Motor neuron (in vitro differentiated cells): ENCODE results near the gene CYB5D1. TPM values are rescaled to one million over a fixed set of nuclear protein-coding genes. Genes with fewer than 3 reads are reported as not detected.

Experiments
- ATAC-seq, 8 experiments: fragments of 200-7000 bp; cut with Tn5 transposase; replicated peaks in 6 of 8; 2 replicates each; pipeline ENCODE4 v1.8.0; 2021; ENCODE audit warnings: mild to moderate bottlenecking in 8 of 8, moderate library complexity in 8 of 8
- H3K27ac ChIP-seq, 2 donors: fragments of 250-450 bp; sonication (Bioruptor Pico); 2 replicates each; pipeline ENCODE4 v1.9.0; 2021; ENCODE audit warnings: antibody characterized with exemption in 2 of 2, mild to moderate bottlenecking in 2 of 2, moderate library complexity in 1 of 2
- H3K4me1 ChIP-seq, 2 donors: fragments of 250-450 bp; sonication (Bioruptor Pico); replicated peaks in 1 of 2; 2 replicates each; pipeline ENCODE4 v1.6.1; 2021; ENCODE audit warnings: antibody characterized with exemption in 2 of 2, mild to moderate bottlenecking in 2 of 2, moderate library complexity in 1 of 2
- H3K4me3 ChIP-seq, 5 donors: fragments of 250-450 bp; sonication (Bioruptor Pico); 2 replicates each; pipeline ENCODE4 v1.9.0; 2021; ENCODE audit warnings: antibody characterized with exemption in 5 of 5, mild to moderate bottlenecking in 5 of 5, moderate library complexity in 4 of 5
- WGBS, 10 experiments: fragments of 450-650 bp; shearing (Covaris generic); methylation state at CpG; one replicate each; pipeline ENCODE4 v1.0.0; 2022; 5-methylcytosine and 5-hydroxymethylcytosine counted together
- in situ Hi-C, 9 experiments: fragments of 400-800 bp; cut with MboI; loops; one replicate each; pipeline ENCODE4 v1.15.0; 2021; ENCODE audit warnings: low sequenced_read_pairs in 9 of 9, low pct_unique_long_range_greater_than_20kb in 2 of 9; ENCODE audit not compliant: unreplicated experiment in 9 of 9
- total RNA-seq, 8 experiments: library from RNA; unstranded; fragments of 300-600 nt; gene quantifications; 2 replicates each; pipeline versions ENCODE4 v1.2.3 to v1.2.4, GENCODE V29; 2022

The CYB5D1 gene
- total RNA-seq, 8 experiments from 2014 or later: 12.2 to 28.0 (median 16.9) TPM

DNA sequence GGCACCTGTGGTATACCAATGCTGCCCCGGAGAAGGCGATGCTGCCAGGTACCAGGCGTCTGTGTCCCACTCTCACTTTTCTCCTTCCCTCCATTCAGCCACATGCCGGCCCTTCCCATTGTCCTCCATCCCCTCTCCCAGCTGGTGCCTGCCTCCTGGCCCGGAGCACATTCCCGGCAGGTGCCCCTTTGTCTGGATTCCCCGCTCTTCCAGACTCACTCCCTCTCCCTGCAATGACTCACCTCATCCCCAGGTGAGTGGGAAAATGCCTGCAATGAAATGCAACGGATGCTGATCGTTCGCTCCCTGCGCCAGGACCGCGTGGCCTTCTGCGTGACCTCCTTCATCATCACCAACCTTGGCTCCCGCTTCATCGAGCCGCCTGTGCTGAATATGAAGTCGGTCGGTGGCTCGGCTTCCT, 34.2 kb upstream of the CYB5D1 start:
- in situ Hi-C loops: loop anchor here in 1 of 9 experiments (10.0 kb wide), 1 partner anchor 161 kb away; no protein-coding TSS in a partner anchor
- Histone ChIP-seq H3K4me1 (peaks cover 4 to 7% of the 10 kb centered on the region in 2 donors), H3K27ac (no peak overlapping the region), H3K4me3 (no peak overlapping the region)
- no peak for ATAC-seq
- WGBS, 10 experiments: 53 to 100% (median 75%) methylated on average over 1 to 14 of the region's 20 CpGs; no CpG with 5 or more reads in 3 of the 10 experiments

DNA sequence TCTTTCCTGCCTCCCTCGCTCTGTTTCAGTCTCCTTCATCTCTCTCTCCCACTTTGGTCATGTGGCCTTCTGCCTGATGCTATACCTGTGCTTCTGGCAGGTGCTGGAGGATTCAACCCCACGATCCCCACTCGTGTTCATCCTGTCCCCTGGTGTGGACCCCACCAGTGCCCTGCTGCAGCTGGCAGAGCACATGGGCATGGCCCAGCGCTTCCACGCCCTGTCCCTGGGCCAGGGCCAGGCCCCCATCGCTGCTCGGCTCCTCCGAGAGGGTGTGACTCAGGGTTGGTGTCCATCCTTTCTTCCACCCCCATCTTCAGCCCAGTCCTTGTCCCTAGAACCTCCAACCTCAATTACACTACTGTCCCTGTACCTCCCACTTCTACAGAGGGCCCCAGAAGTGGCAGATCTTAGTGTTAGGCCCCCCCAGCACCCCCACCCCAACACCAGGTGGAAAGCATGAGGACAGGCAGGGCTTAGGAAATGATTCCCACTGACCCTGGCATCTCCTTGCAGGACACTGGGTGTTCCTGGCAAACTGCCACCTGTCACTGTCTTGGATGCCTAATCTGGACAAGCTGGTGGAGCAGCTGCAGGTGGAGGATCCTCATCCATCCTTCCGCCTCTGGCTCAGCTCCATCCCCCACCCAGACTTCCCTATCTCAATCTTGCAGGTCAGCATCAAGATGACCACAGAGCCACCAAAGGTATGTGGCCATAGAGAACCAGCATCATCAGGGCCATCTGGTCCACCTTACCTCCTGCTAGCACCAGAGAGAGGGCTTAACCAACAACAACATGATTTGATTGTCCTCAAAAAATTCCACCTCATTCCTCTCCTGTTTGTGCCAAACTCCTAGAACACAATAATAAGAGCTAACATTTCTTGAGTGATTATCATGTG, 33.5 kb upstream of the CYB5D1 start:
- in situ Hi-C loops: loop anchor here in 1 of 9 experiments (10.0 kb wide), 1 partner anchor 161 kb away; no protein-coding TSS in a partner anchor
- H3K27ac ChIP-seq: no peak overlapping the region
- no peak overlapping the region for H3K4me3 ChIP-seq
- no peak for ATAC-seq
- H3K4me1 ChIP-seq: peaks cover 4 to 7% of the 10 kb centered on the region in 2 donors
- WGBS, 10 experiments: 15 to 100% (median 73%) methylated on average over 1 to 4 of the region's 9 CpGs; no CpG with 5 or more reads in 4 of the 10 experiments

DNA sequence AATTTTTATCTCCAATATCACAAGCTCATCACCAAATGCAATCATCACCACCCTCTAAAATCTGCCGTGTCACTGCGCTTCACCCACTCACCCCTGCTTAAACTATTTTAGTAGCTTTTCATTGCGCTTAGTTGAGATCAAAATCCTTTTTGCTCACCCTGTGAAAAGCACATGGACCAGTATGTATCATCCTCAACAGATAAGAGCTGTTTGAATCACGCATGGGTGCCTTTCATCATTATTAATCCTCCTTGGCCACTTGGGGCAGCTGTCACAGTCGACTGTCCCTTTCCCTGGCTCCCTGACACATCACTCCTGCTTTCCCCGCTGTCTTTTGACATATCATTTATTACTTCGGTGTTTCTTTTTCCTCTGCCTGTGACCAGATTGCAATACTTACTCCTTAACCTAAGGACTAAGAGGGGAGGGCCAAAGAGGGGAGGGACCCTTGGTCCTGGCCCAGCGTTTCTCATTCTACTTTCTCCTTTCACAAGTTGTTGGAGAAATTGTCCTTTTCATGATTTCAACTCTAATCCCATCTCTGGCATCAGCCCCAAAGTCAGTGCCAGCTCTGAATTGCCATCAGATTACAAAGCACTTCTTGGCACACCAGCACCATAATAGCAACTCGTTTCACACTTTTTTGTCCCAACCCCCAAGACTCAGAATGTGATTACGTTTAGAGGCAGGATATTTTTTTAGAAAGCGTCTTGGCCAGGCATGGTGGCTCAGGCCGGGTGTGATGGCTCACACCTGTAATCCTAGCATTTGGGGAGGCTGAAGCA, 32.4 kb upstream of the CYB5D1 start:
- Histone ChIP-seq H3K27ac (no peak overlapping the region), H3K4me3 (no peak overlapping the region), H3K4me1 (peaks cover 4 to 7% of the 10 kb centered on the region in 2 donors)
- WGBS, 10 experiments: 7 to 77% (median 29%) methylated on average over 3 to 10 of the region's 12 CpGs
- peak in 7 of 8 experiments; percentile 51 to 96 (median 90) for ATAC-seq
- in situ Hi-C loops: loop anchor here in 2 of 9 experiments (10.0 to 25.0 kb wide), 2 partner anchors 113 to 159 kb away; partner anchors contain the start of genes DNAH2 (in 1 of the 2) and EFNB3 (in 1 of the 2)

DNA sequence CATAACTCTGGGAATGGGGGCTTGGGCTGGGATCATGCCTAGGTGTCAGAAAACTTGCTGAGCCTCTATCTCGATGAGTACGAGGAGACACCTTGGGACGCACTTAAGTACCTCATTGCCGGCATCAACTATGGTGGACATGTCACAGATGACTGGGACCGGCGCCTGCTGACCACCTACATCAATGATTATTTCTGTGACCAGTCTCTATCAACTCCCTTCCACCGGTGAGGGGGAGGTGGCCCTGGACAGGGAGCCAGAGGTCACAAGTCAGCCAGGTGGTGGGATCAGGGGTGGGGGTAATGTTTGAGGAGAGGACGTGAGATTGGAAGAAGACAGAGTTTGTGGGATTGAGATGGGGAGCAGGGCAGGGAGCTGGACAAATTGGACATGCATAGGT, 27.2 kb upstream of the CYB5D1 start:
- Histone ChIP-seq H3K4me3 (no peak overlapping the region), H3K27ac (no peak overlapping the region), H3K4me1 (peaks cover 5 to 7% of the 10 kb centered on the region in 2 donors)
- WGBS, 10 experiments: 65 to 100% (median 69%) methylated on average over 2 to 6 of the region's 8 CpGs; no CpG with 5 or more reads in 7 of the 10 experiments
- in situ Hi-C loops: loop anchor here in 1 of 9 experiments (25.0 kb wide), 1 partner anchor 118 kb away; the partner anchor contains the start of genes DNAH2 and EFNB3
- no peak for ATAC-seq

DNA sequence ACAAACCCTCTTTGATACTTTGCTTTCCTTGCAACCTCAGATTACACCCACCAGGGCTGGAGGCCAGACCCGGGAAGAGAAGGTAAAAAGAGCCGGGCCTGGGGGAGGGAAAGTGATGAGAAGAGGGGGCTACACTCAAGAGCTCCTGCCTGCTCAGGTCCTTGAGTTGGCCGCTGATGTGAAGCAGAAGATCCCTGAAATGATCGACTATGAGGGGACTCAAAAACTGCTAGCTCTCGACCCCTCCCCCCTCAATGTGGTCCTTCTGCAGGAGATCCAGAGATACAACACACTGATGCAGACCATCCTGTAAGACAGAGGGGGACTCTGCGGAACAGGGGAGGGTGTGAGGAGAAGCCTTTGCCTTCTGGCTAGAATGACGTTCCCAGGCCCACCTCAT, 26.6 kb upstream of the CYB5D1 start:
- 21 to 80% (median 62%) methylated on average over 1 to 4 of the region's 7 CpGs; no CpG with 5 or more reads in 5 of the 10 experiments for WGBS, 10 experiments
- peaks cover 5 to 6% of the 10 kb centered on the region in 2 donors for H3K4me1 ChIP-seq
- in situ Hi-C loops: loop anchor here in 1 of 9 experiments (25.0 kb wide), 1 partner anchor 119 kb away; the partner anchor contains the start of genes DNAH2 and EFNB3
- no peak for ATAC-seq
- no peak overlapping the region for H3K27ac ChIP-seq
- H3K4me3 ChIP-seq: no peak overlapping the region

DNA sequence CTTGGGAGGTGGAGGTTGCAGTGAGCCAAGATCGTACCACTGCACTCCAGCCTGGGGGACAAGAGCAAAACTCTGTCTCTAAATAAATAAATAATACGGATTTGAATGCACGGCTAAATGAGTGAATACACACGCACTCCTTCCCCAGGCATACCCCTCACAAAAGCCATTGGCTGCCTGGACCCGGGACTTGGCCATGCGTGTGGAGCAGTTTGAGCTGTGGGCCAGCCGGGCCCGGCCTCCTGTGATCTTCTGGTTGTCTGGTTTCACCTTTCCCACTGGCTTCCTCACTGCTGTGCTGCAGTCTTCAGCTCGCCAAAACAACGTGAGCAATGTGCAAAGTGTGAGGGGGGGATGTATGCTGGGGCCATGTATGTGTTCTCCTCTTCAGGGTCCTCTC, 25.4 kb upstream of the CYB5D1 start:
- WGBS, 10 experiments: 31 to 81% (median 65%) methylated on average over 1 to 10 of the region's 10 CpGs; no CpG with 5 or more reads in 6 of the 10 experiments
- Histone ChIP-seq H3K4me1 (peaks cover 6 to 10% of the 10 kb centered on the region in 2 donors), H3K27ac (no peak overlapping the region), H3K4me3 (no peak overlapping the region)
- ATAC-seq: no peak
- in situ Hi-C loops: loop anchor here in 1 of 9 experiments (25.0 kb wide), 1 partner anchor 120 kb away; the partner anchor contains the start of genes DNAH2 and EFNB3

DNA sequence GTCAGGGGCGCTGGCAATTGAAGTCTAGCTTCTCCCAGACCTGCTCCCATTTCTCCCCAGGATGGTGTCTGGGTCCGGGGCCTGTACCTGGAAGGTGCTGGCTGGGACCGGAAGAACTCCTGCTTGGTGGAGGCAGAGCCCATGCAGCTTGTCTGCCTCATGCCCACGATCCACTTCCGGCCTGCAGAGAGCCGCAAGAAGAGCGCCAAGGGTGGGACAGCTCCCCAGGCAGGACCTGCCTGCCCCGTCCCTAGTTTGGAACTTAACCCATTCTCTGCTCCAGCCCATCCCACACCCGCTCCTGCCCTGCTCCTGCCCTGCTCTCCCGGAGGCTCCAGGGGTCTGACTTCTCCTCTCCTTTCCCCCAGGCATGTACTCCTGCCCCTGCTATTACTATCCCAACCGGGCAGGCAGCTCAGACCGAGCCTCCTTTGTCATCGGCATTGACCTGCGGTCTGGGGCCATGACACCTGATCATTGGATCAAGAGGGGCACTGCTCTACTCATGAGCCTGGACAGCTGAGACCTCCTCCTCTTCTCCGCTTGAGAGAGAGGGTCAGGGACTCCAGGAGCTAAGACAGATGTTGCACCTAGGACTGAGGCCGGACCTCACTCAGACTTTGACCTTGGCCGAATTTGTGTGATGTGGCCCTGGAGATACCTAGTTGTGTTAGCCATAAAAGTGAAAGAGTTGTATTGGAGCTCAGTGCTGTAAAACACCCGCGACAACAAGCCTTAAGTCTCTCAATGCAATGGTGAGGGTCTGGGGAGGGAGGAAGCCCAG, 24.6 kb upstream of the CYB5D1 start:
- ATAC-seq: no peak

DNA sequence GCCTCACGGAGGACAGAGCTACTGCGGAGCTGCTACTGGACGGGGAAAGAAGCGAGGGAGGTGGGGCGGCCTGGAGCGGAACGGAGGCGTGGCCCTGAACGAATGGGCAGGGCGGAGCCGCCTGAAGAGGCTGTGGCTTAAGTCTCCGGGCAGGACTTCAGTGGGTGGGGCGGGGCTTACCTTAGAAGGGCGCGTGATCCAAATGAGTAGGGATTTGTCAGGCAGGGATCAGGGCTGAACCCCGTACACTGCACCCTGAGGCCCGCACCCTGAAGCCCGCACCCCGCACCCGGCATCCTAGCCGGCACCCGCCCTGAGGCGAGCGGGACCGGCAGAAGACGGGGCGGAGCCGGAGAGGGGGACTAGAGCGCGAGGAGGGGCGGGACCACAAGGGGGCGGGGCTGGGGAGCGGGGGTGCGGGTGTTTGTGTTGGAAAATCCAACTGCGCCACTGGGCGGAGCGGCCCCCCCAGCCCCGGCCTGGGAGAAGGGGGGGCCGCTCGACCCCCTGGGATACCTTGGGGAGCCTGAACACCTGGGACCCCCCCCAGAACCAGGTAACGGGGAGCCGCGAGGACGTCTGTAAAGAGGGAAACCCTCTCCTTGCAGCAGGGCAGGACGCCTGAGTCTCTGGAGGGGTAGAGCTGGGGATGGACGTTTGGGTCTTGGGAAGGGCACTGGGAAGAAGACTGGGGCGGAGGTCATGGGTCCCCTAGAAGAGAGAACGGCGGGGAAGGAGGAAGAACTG, 23.8 kb upstream of the CYB5D1 start, which contains the start of gene KDM6B:
Gene KDM6B (plus strand): TSS at position 423 of the 747 bp plus-strand sequence. CDS start 11,338 bp downstream, outside the sequence.
- Histone ChIP-seq H3K4me3 (peak within 1 kb of the TSS; percentile 42 to 66 (median 54)), H3K27ac (peak within 1 kb of the TSS; percentile 67 to 68)
- 0% methylated on average over 1 to 5 of the region's 49 CpGs; no CpG with 5 or more reads in 7 of the 10 experiments for WGBS, 10 experiments

More for the DNA sequence above, 24.6 kb upstream of the CYB5D1 start:
- H3K27ac ChIP-seq: no peak overlapping the region
- H3K4me3 ChIP-seq: peak overlapping the region; percentile 42 to 66 (median 54)
- H3K4me1 ChIP-seq: peaks cover 6 to 11% of the 10 kb centered on the region in 2 donors
- in situ Hi-C loops: loop anchor here in 1 of 9 experiments (25.0 kb wide), 1 partner anchor 121 kb away; the partner anchor contains the start of genes DNAH2 and EFNB3
- 0 to 52% (median 24%) methylated on average over 1 to 13 of the region's 19 CpGs; no CpG with 5 or more reads in 2 of the 10 experiments for WGBS, 10 experiments

DNA sequence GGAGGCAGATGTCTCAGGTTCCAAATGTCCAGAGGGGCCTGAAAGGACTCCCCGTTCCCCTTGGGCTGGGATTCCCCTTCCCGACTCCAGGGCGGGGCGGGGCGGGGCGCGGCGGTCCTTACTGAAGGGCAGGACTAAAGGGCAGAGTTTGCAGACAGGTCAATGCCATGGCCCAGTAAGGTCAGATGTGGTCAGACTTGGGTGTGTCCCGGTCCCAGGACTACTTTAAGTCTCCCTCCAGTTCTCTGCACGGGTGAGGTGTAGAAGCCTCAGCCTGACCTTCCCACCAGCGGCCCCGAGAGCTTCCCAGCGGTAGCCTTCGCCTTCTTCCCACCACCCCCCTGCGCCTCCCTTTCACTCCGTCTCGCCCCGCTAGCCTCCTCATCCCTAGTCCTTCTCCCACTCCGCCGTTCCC, 23.3 kb upstream of the CYB5D1 start:
- in situ Hi-C loops: loop anchor here in 1 of 9 experiments (25.0 kb wide), 1 partner anchor 122 kb away; the partner anchor contains the start of genes DNAH2 and EFNB3
- peak in 2 of 8 experiments; percentile 3 to 15 for ATAC-seq
- Histone ChIP-seq H3K27ac (peak overlapping the region; percentile 67 to 68), H3K4me1 (peaks cover 13 to 18% of the 10 kb centered on the region in 2 donors), H3K4me3 (peak overlapping the region; percentile 42 to 66 (median 54))
- 0% methylated on average over 1 of the region's 20 CpGs; no CpG with 5 or more reads in 9 of the 10 experiments for WGBS, 10 experiments

More for the DNA sequence above, 23.8 kb upstream of the CYB5D1 start, which contains the start of gene KDM6B:
- H3K4me1 ChIP-seq: peaks cover 7 to 13% of the 10 kb centered on the region in 2 donors
- in situ Hi-C loops: loop anchor here in 1 of 9 experiments (25.0 kb wide), 1 partner anchor 122 kb away; the partner anchor contains the start of genes DNAH2 and EFNB3
- peak; percentile 28 to 60 (median 45) for ATAC-seq

DNA sequence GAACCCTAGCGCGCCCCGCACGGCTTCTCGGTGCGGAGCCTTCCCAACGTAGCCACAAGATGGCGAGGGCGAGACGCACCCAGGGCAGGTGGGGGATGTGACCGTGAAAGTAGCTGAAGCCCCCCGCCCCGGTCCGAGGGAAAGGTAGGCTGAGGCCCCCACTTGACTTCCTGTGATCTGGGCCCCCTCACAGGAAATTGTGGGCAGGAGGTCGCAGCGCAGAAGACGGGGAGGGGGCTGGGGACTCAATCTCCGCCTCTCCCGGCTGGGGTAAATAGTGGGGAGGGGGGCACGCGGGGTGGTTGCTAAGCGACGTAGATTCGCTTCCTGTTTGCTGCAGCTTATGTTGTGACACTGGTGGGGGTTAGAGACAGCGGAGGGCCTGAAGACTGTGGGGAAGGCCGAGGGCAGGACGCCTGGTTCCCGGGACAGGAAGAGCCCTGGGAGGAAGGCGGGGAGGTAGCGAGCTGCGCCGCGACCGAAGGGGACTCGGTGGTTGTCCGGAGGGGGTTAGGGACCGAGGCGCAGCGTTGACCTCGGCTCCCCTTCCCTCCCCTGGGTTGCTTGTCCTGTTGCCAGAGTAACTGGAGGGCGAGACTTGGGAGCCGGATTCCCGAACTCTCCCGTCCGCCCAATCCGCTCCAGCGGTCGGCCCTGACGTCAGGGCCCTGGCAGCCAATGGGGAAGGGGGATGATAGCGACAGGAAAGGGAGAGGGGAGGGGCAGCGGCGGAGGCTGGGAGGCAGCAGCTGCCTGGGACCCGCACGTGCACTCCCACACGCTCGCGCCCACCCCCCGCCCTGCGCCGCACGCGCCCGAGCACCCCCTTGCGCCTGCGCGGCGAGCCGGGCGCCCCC, 22.6 kb upstream of the CYB5D1 start:
- Histone ChIP-seq H3K4me1 (peaks cover 19 to 25% of the 10 kb centered on the region in 2 donors), H3K4me3 (peak overlapping the region; percentile 42 to 66 (median 54)), H3K27ac (peak overlapping the region; percentile 67 to 68)
- WGBS, 10 experiments: 0% methylated on average over 1 to 7 of the region's 69 CpGs; no CpG with 5 or more reads in 7 of the 10 experiments
- in situ Hi-C loops: loop anchor here in 1 of 9 experiments (25.0 kb wide), 1 partner anchor 123 kb away; the partner anchor contains the start of genes DNAH2 and EFNB3
- peak; percentile 40 to 74 (median 66) for ATAC-seq
